AG08396 (cell line): ENCODE measurements around the gene CRYBG1.
A peak's percentile ranks its signal among the peaks of the same experiment; 100 is the strongest.
"Not testable (repeated sequence)": the region's sequence is repeated elsewhere in the genome, so short reads cannot be mapped to it uniquely, and the experiment has no call there.

Experiments
- DNase-seq: peaks from one replicate; pipeline ENCODE4 v3.0.0; 2012; ENCODE audit warnings: low spot score, mixed read lengths

Gene CRYBG1

DNA sequence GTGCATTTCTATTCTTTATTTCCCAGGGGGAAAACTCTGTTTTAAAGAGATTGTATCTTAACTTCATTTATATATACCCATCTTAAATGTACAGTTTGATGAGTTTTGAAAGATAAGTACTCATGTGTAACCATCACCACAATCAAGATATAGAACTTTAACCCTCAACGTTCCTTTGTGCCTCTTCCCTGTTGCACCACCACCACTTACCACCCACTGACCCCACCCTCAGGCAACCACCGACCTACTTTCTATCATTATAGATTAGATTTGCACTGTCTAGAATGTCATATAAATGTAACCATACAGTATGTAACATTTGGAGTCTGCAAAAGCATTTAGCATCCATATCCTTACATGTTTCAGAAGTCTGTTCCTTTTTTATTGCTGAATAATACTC lies 147.8 kb downstream of the CRYBG1 start:
- DNase-seq = no peak

- DNase-seq = no peak
Measured at GRCh38 chr6:106508834-106509233, 148.3 kb downstream of the CRYBG1 start.

- no peak for DNase-seq
Measured at GRCh38 chr6:106509420-106510089, 149.0 kb downstream of the CRYBG1 start.

GRCh38 chr6:106510090-106510970 lies 149.8 kb downstream of the CRYBG1 start:
- peak; percentile 39 for DNase-seq

- peak; percentile 81 for DNase-seq
Measured at GRCh38 chr6:106511288-106512047, 151.0 kb downstream of the CRYBG1 start.

GRCh38 chr6:106512048-106512967 lies 151.8 kb downstream of the CRYBG1 start:
- DNase-seq = peak; percentile 76

DNA sequence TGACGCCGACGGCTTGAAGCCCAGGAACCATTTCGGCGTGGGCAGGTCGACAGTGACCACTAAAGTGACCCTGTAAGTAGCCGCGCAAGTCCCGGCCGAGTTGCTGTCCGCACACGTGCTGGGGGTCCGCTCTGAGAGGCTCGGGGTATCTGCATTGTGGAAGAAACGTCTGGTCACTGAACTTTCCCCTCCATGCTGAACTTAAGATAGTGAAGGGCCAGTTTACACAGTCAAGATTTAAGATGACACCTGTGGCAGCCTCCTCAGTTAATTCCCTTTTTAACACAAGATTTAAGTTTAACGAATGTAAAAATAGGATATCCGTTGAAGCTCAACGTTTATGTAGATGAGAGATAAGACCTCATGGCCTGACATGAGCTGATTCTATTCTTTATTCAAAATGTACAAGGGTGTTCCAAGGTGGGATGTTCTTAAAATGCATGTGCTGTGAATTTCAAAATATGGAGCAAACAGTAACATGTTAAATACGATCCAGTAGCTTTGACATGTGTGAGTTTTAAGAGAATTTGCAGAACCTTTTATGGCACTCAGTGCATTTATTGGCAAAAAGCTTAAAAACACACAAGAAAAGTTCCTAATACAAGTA lies 152.6 kb downstream of the CRYBG1 start:
- DNase-seq = no peak

GRCh38 chr6:106513808-106514582 lies 153.5 kb downstream of the CRYBG1 start:
- DNase-seq = no peak

GRCh38 chr6:106514583-106514885 lies 154.0 kb downstream of the CRYBG1 start:
- no peak for DNase-seq

- DNase-seq = not testable (repeated sequence)
Measured at GRCh38 chr6:106515582-106515981, 155.1 kb downstream of the CRYBG1 start.

- DNase-seq = no peak
Measured at GRCh38 chr6:106516616-106517015, 156.1 kb downstream of the CRYBG1 start.

DNA sequence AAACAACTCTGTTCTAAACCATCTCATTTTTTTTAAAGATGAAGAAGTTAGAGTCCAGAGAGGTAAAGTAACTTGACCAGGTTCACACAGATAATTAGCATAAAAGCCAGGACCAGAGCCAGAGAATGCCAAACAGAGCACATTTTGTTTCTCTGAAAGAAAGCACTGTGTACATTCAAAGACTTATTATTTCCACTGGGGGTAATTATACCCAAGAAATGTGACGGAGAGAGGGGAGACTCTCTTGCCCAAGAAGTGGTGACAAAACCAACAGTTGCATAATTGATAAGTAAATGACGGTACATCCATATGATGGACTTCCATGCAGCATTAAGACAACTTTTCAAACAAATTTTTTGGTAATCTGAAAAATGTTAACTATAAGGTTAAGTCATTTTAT lies 157.2 kb downstream of the CRYBG1 start:
- DNase-seq = no peak

DNA sequence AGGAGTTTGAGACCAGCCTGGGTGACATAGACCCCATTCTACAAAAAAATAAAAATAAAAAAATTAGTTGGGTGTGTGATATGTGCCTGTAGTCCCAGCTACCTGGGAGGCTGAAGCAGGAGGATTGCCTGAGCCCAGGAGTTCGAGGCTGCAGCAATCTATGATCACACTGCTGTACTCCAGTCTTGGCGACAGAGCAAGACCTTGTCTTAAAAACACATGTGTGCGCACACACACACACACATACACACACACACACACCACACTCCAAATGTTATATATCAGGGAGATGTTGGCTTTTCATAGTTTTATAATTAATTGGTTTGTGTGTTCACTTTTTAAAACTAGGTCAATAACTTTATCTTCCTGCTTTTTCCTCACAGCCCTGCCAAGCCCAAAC lies 158.2 kb downstream of the CRYBG1 start:
- DNase-seq = no peak

- peak; percentile 78 for DNase-seq
Measured at GRCh38 chr6:106519460-106520394, 159.2 kb downstream of the CRYBG1 start.

DNA sequence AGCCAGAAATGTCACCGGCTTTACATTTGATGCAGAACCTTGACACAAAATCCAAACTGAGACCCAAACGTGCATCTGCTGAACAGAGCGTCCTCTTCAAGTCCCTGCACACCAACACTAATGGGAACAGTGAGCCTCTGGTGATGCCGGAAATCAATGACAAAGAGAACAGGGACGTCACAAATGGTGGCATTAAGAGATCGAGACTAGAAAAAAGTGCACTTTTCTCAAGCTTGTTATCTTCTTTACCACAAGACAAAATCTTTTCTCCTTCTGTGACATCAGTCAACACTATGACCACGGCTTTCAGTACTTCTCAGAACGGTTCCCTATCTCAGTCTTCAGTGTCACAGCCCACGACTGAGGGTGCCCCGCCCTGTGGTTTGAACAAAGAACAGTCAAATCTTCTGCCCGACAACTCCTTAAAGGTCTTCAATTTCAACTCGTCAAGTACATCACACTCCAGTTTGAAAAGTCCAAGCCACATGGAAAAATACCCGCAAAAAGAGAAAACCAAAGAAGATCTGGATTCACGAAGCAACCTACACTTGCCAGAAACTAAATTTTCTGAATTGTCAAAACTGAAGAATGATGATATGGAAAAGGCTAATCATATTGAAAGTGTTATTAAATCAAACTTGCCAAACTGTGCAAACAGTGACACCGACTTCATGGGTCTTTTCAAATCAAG lies 160.3 kb downstream of the CRYBG1 start:
- no peak for DNase-seq

- DNase-seq = no peak
Measured at GRCh38 chr6:106522562-106523250, 162.2 kb downstream of the CRYBG1 start.

GRCh38 chr6:106525107-106525881 lies 164.8 kb downstream of the CRYBG1 start:
- no peak for DNase-seq
